ENCODE data around the gene WDR41.

DNA sequence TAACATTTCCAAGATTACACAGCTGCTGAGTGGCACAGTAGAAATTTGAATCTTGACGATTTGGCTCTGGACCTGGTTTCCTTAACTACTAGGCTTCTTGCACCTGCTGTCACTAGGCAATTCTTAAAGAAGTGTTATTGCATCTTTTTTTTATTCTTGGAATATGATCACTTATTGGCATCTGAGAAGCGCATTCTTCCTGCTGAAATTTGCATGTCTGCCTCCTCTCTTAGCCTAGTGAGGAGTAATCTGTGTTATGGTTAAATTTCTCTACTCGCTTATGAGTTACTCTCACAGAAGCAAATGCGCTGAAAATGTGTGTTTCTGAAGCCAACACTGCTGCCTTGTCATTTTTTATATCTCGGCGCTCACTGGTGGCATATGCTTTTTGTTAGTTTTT is 89.3 kb downstream of the WDR41 start:
- TF ChIP-seq EZH2 (IDR thresholded peaks at IDR 0.05; ENCODE audit: insufficient read depth, poor library complexity, severe bottlenecking), result no peak
- no peak for TF ChIP-seq EZH2phosphoT487 (IDR thresholded peaks at IDR 0.05; ENCODE audit: insufficient read depth, low read depth)
